H9 (cell line): ENCODE results near the gene FLRT2. TPM values are rescaled to one million over a fixed set of nuclear protein-coding genes. Genes with fewer than 3 reads are reported as not detected.

Experiments used
- DNase-seq: peaks from one replicate; pipeline ENCODE4 v3.0.0-alpha.2; 2017
- H2AFZ ChIP-seq: one replicate; pipeline ENCODE4 v1.6.1; 2013; ENCODE audit warnings: mild to moderate bottlenecking, low read length, control low read depth, moderate library complexity
- H2AK5ac ChIP-seq: 2 replicates; pipeline ENCODE4 v1.6.1; 2013; ENCODE audit warnings: low read length, control low read depth, mixed read lengths; ENCODE audit not compliant: insufficient read length
- H2BK120ac ChIP-seq: one replicate; pipeline ENCODE4 v1.6.1; 2013; ENCODE audit warnings: low read depth, mild to moderate bottlenecking, low read length, control low read depth, inconsistent platforms; ENCODE audit not compliant: poor library complexity, severe bottlenecking
- H2BK12ac ChIP-seq: 2 replicates; pipeline ENCODE4 v1.6.1; 2013; ENCODE audit warnings: low read length, control low read depth, mixed read lengths, low read depth; ENCODE audit not compliant: insufficient read length
- H2BK15ac ChIP-seq: 2 replicates; pipeline ENCODE4 v1.6.1; 2013; ENCODE audit warnings: low read depth, low read length, control low read depth
- H2BK20ac ChIP-seq: one replicate; pipeline ENCODE4 v1.6.1; 2013; ENCODE audit warnings: low read depth, mild to moderate bottlenecking, low read length, control low read depth, inconsistent platforms; ENCODE audit not compliant: poor library complexity, severe bottlenecking
- H2BK5ac ChIP-seq: 2 replicates; pipeline ENCODE4 v1.6.1; 2013; ENCODE audit warnings: low read length, control low read depth, mixed read lengths; ENCODE audit not compliant: insufficient read length
- H3K14ac ChIP-seq: 2 replicates; pipeline ENCODE4 v1.6.1; 2013; ENCODE audit warnings: low read length, control low read depth; ENCODE audit not compliant: insufficient read depth
- H3K18ac ChIP-seq: 2 replicates; pipeline ENCODE4 v1.6.1; 2013; ENCODE audit warnings: low read depth, mild to moderate bottlenecking, mixed read lengths, low read length, control low read depth; ENCODE audit not compliant: insufficient read length
- H3K23ac ChIP-seq: 2 replicates; pipeline ENCODE4 v1.6.1; 2013; ENCODE audit warnings: low read length, control low read depth, mixed read lengths, low read depth; ENCODE audit not compliant: insufficient read length
- H3K23me2 ChIP-seq: 2 replicates; pipeline ENCODE4 v1.6.1; 2013; ENCODE audit warnings: low read depth, mild to moderate bottlenecking, mixed read lengths, low read length, control low read depth; ENCODE audit not compliant: insufficient read length, poor library complexity, severe bottlenecking
- H3K27ac ChIP-seq: 2 replicates; pipeline ENCODE4 v1.5.1; 2013; ENCODE audit warnings: low read length, control low read depth, mixed read lengths, low read depth; ENCODE audit not compliant: insufficient read length
- H3K27me3 ChIP-seq: 2 replicates; pipeline ENCODE4 v1.6.1; 2013; ENCODE audit warnings: low read length, control low read depth, inconsistent platforms; ENCODE audit not compliant: insufficient read depth
- H3K4ac ChIP-seq: 2 replicates; pipeline ENCODE4 v1.6.1; 2013; ENCODE audit warnings: low read depth, mild to moderate bottlenecking, control low read depth, inconsistent platforms, low read length, moderate library complexity
- H3K4me1 ChIP-seq: 2 replicates; pipeline ENCODE4 v1.6.1; 2013; ENCODE audit warnings: low read length, control low read depth, inconsistent platforms; ENCODE audit not compliant: insufficient read depth
- H3K4me2 ChIP-seq: 2 replicates; pipeline ENCODE4 v1.6.1; 2013; ENCODE audit warnings: low read length, control low read depth, mixed read lengths; ENCODE audit not compliant: insufficient read length, insufficient read depth
- H3K56ac ChIP-seq: 2 replicates; pipeline ENCODE4 v1.6.1; 2013; ENCODE audit warnings: low read depth, mild to moderate bottlenecking, mixed read lengths, low read length, control low read depth; ENCODE audit not compliant: insufficient read length
- H3K79me1 ChIP-seq: 2 replicates; pipeline ENCODE4 v1.6.1; 2013; ENCODE audit warnings: low read depth, mild to moderate bottlenecking, moderate library complexity, low read length, control low read depth, inconsistent platforms; ENCODE audit not compliant: insufficient read depth, poor library complexity, severe bottlenecking
- H3K79me2 ChIP-seq: 2 replicates; pipeline ENCODE4 v1.6.1; 2013; ENCODE audit warnings: low read length, control low read depth, inconsistent platforms; ENCODE audit not compliant: insufficient read depth
- H3K9ac ChIP-seq: 2 replicates; pipeline ENCODE4 v1.6.1; 2013; ENCODE audit warnings: low read length, control low read depth, mixed read lengths; ENCODE audit not compliant: insufficient read length; ENCODE audit errors: extremely low read depth
- H3K9me3 ChIP-seq: one replicate; pipeline ENCODE4 v1.6.1; 2013; ENCODE audit warnings: low read depth, low read length, inconsistent platforms; ENCODE audit not compliant: control insufficient read depth
- H3T11ph ChIP-seq: one replicate; pipeline ENCODE4 v1.6.1; 2013; ENCODE audit warnings: mild to moderate bottlenecking, low read length, control low read depth, inconsistent platforms
- H4K20me1 ChIP-seq: one replicate; pipeline ENCODE4 v1.6.1; 2013; ENCODE audit not compliant: control insufficient read depth, insufficient read length, insufficient read depth
- H4K5ac ChIP-seq: 2 replicates; pipeline ENCODE4 v1.6.1; 2013; ENCODE audit warnings: low read depth, mild to moderate bottlenecking, mixed read lengths, low read length, control low read depth; ENCODE audit not compliant: insufficient read length
- H4K8ac ChIP-seq: replicated peaks from 2 replicates; pipeline ENCODE4 v1.6.1; 2013; ENCODE audit warnings: low read length, control low read depth, mixed read lengths, low read depth; ENCODE audit not compliant: insufficient read length
- H4K91ac ChIP-seq: 2 replicates; pipeline ENCODE4 v1.6.1; 2013; ENCODE audit warnings: low read depth, mild to moderate bottlenecking, moderate library complexity, mixed read lengths, low read length, control low read depth; ENCODE audit not compliant: insufficient read length
- H3K27ac Mint-ChIP-seq, 3 experiments: 2 replicates in 2 of 3; 3 replicates in 1 of 3; pipeline ENCODE4 v1.8.0; 2020 to 2021; ENCODE audit warnings: mixed read lengths in 3 of 3, mild to moderate bottlenecking in 1 of 3, moderate library complexity in 1 of 3
- H3K27me3 Mint-ChIP-seq: 2 replicates; pipeline ENCODE4 v1.8.0; 2021; ENCODE audit warnings: low read depth, mild to moderate bottlenecking, moderate library complexity, mixed read lengths
- H3K36me3 Mint-ChIP-seq, 3 experiments: 2 replicates in 2 of 3; 3 replicates in 1 of 3; pipeline ENCODE4 v1.8.0; 2020 to 2021; ENCODE audit warnings: low read depth in 3 of 3, mixed read lengths in 3 of 3; ENCODE audit not compliant: insufficient read depth in 1 of 3
- H3K4me1 Mint-ChIP-seq, 2 experiments: 2 replicates each; pipeline ENCODE4 v1.8.0; 2020; ENCODE audit warnings: mixed read lengths in 2 of 2
- H3K4me3 Mint-ChIP-seq, 2 experiments: 2 replicates in 1 of 2; 3 replicates in 1 of 2; pipeline ENCODE4 v1.8.0; 2020 to 2021; ENCODE audit warnings: mild to moderate bottlenecking in 2 of 2, mixed read lengths in 2 of 2, moderate library complexity in 1 of 2
- H3K9me3 Mint-ChIP-seq, 2 experiments: 2 replicates in 1 of 2; 3 replicates in 1 of 2; pipeline ENCODE4 v1.8.0; 2020; ENCODE audit warnings: mild to moderate bottlenecking in 2 of 2, mixed read lengths in 2 of 2, moderate library complexity in 1 of 2
- WGBS: extraction: QIAGEN DNeasy Blood & Tissue Kit; methylation state at CpG from one replicate; pipeline ENCODE4 v1.1.7; 2013; ENCODE audit warnings: missing lambda C conversion rate, low lambda C conversion rate, mixed read lengths; ENCODE audit not compliant: insufficient read length; ENCODE audit errors: extremely low coverage; 5-methylcytosine and 5-hydroxymethylcytosine counted together
- total RNA-seq: library from RNA; stranded (reverse); gene quantifications from 2 replicates; pipeline ENCODE4 v1.2.1, GENCODE V29; 2021
- TF ChIP-seq, protein P1 (sequence below): fragments of 200-600 bp; sonication (generic); conservative IDR thresholded peaks from 3 replicates; pipeline ENCODE4 v1.8.0; 2021; ENCODE audit warnings: antibody characterized with exemption, mild to moderate bottlenecking

FLRT2 gene
- total RNA-seq, 1 experiment from 2014 or later, result 3.3 TPM

DNA sequence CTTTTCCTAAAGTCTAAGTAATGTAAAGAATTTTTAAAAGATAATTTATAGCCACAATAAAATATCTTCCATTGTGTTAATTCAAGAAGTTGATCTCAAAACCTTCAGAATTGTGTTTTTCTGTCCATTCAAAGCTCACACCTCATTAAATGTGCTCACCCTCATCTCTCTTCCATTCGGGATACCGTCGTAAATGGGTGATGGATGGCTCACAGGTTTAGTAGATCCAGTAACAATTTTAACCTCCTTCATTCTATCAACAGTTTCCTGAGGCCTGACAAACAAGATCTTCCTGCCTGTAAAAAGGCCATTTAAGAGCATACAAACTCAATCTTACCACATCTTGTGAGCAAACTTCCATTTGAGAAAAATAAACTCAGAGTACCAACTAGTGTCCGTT lies 9.4 kb upstream of the FLRT2 start:
- Mint-ChIP-seq H3K4me1 (peaks cover 10% of the 10 kb centered on the region in 2 experiments), H3K36me3 (no peaks in the 10 kb centered on the region), H3K9me3 (no peaks in the 10 kb centered on the region), H3K27me3 (no peaks in the 10 kb centered on the region), H3K4me3 (no peak overlapping the region), H3K27ac (no peak overlapping the region)
- Histone ChIP-seq H3K18ac (no peak overlapping the region), H3K4ac (no peak overlapping the region), H2AFZ (no peak overlapping the region), H4K8ac (no peak overlapping the region), H3K4me1 (no peaks in the 10 kb centered on the region; the same call in 1 of the 2 replicates), H2BK120ac (no peak overlapping the region), H4K20me1 (no peaks in the 10 kb centered on the region), H3K56ac (no peak overlapping the region), H3K9me3 (no peaks in the 10 kb centered on the region), H3K27ac (no peak overlapping the region), H2BK12ac (no peak overlapping the region), H3K9ac (no peak overlapping the region), H3K4me2 (no peak overlapping the region), H3K27me3 (no peaks in the 10 kb centered on the region), H3K79me2 (no peaks in the 10 kb centered on the region), H3K14ac (no peak overlapping the region), H3K79me1 (no peaks in the 10 kb centered on the region), H3T11ph (no peak overlapping the region), H3K23ac (no peak overlapping the region), H4K5ac (no peak overlapping the region), H3K23me2 (no peaks in the 10 kb centered on the region), H4K91ac (no peak overlapping the region), H2BK5ac (no peak overlapping the region), H2BK20ac (no peak overlapping the region), H2AK5ac (no peak overlapping the region), H2BK15ac (no peak overlapping the region)
- TF ChIP-seq, protein P1, sequence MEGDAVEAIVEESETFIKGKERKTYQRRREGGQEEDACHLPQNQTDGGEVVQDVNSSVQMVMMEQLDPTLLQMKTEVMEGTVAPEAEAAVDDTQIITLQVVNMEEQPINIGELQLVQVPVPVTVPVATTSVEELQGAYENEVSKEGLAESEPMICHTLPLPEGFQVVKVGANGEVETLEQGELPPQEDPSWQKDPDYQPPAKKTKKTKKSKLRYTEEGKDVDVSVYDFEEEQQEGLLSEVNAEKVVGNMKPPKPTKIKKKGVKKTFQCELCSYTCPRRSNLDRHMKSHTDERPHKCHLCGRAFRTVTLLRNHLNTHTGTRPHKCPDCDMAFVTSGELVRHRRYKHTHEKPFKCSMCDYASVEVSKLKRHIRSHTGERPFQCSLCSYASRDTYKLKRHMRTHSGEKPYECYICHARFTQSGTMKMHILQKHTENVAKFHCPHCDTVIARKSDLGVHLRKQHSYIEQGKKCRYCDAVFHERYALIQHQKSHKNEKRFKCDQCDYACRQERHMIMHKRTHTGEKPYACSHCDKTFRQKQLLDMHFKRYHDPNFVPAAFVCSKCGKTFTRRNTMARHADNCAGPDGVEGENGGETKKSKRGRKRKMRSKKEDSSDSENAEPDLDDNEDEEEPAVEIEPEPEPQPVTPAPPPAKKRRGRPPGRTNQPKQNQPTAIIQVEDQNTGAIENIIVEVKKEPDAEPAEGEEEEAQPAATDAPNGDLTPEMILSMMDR, result no peak
- no peak for DNase-seq
- WGBS, result no CpG with 5 or more reads among the region's 4 CpGs
